K562 (cell line): ENCODE measurements around the gene GPC3.

Experiments
- GABPA ChIP-seq: fragments of 200-800 bp; sonication (Bioruptor generic); conservative IDR thresholded peaks from 2 replicates; pipeline ENCODE4 v1.6.1; 2016; ENCODE audit warnings: low read depth, missing genetic modification characterization, missing compliant biosample characterization
- KLF16 ChIP-seq: IDR thresholded peaks from 2 replicates; pipeline ENCODE4 v1.6.1; 2016; ENCODE audit warnings: antibody characterized with exemption
- NRF1 ChIP-seq, 2 experiments: fragments of 450-650 bp; IDR thresholded peaks in 1 of 2; conservative IDR thresholded peaks in 1 of 2; 2 replicates each; pipeline ENCODE4 v1.6.1; 2014; ENCODE audit warnings: mild to moderate bottlenecking in 2 of 2
- POLR2AphosphoS5 ChIP-seq: IDR thresholded peaks from 2 replicates; pipeline ENCODE4 v1.6.1; 2011; ENCODE audit warnings: mild to moderate bottlenecking, low read depth, low read length, moderate library complexity; ENCODE audit not compliant: control insufficient read depth, insufficient read depth
- RBM39 ChIP-seq: fragments of 200-400 bp; formaldehyde crosslinking; optimal IDR thresholded peaks from 2 replicates; pipeline ENCODE3; 2018; ENCODE audit warnings: low read depth, low read length
- XRCC5 ChIP-seq: fragments of 200-400 bp; formaldehyde crosslinking; IDR thresholded peaks from 2 replicates; pipeline ENCODE4 v1.6.1; 2017; ENCODE audit warnings: low read depth, mild to moderate bottlenecking, low read length
- ZBTB7A ChIP-seq: IDR thresholded peaks from 2 replicates; pipeline ENCODE4 v1.6.1; 2011; ENCODE audit warnings: low read depth, mild to moderate bottlenecking, low read length, moderate library complexity, borderline replicate concordance; ENCODE audit not compliant: control insufficient read depth
- ZNF644 ChIP-seq: fragments of 200-800 bp; sonication (Bioruptor generic); IDR thresholded peaks from 2 replicates; pipeline ENCODE4 v1.6.1; 2016; ENCODE audit warnings: low read depth, missing genetic modification characterization, missing compliant biosample characterization
- TF ChIP-seq, protein P1 (sequence below): sonication (generic); formaldehyde crosslinking; IDR thresholded peaks from 2 replicates; pipeline ENCODE4 v1.8.0; 2023; ENCODE audit warnings: mild to moderate bottlenecking, missing genetic modification reagents

DNA sequence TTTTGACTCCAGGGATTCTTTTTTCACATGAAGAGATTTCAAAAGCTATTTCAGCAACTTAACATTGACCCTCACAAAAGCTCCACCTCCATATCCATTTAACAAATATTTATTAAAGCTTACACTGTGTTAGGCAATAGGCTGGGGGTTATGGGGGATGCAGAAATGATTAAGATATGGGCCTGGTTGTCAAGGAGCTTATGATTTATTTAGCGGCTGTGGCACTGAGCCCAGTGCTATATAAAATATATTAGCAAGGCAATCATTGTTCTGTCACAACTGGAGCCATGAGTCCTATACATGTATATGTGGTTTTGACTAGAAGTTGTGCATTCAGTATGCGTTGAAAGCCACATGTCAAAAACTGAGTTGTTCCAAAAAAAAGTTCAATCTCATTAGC lies 131.1 kb downstream of the GPC3 start:
- TF ChIP-seq, protein P1, sequence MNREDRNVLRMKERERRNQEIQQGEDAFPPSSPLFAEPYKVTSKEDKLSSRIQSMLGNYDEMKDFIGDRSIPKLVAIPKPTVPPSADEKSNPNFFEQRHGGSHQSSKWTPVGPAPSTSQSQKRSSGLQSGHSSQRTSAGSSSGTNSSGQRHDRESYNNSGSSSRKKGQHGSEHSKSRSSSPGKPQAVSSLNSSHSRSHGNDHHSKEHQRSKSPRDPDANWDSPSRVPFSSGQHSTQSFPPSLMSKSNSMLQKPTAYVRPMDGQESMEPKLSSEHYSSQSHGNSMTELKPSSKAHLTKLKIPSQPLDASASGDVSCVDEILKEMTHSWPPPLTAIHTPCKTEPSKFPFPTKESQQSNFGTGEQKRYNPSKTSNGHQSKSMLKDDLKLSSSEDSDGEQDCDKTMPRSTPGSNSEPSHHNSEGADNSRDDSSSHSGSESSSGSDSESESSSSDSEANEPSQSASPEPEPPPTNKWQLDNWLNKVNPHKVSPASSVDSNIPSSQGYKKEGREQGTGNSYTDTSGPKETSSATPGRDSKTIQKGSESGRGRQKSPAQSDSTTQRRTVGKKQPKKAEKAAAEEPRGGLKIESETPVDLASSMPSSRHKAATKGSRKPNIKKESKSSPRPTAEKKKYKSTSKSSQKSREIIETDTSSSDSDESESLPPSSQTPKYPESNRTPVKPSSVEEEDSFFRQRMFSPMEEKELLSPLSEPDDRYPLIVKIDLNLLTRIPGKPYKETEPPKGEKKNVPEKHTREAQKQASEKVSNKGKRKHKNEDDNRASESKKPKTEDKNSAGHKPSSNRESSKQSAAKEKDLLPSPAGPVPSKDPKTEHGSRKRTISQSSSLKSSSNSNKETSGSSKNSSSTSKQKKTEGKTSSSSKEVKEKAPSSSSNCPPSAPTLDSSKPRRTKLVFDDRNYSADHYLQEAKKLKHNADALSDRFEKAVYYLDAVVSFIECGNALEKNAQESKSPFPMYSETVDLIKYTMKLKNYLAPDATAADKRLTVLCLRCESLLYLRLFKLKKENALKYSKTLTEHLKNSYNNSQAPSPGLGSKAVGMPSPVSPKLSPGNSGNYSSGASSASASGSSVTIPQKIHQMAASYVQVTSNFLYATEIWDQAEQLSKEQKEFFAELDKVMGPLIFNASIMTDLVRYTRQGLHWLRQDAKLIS (CRISPR knock-in tag): no peak
- TF ChIP-seq POLR2AphosphoS5 (no peak), GABPA (no peak), ZNF644 (tag) (no peak), RBM39 (no peak), ZBTB7A (no peak), XRCC5 (no peak), KLF16 (no peak), NRF1 (conservative IDR thresholded peaks at IDR 0.05 in 1 of 2, IDR thresholded peaks at IDR 0.05 in 1 of 2) (no peak)
